GM12874 (cell line): ENCODE measurements around the gene RNF103.

Experiments
- TF ChIP-seq, protein P1 (sequence below): IDR thresholded peaks from 2 replicates; pipeline ENCODE4 v1.5.1; 2011; ENCODE audit warnings: low read depth, mild to moderate bottlenecking, control low read depth, low read length, moderate library complexity; ENCODE audit not compliant: insufficient read depth

RNF103 gene

DNA sequence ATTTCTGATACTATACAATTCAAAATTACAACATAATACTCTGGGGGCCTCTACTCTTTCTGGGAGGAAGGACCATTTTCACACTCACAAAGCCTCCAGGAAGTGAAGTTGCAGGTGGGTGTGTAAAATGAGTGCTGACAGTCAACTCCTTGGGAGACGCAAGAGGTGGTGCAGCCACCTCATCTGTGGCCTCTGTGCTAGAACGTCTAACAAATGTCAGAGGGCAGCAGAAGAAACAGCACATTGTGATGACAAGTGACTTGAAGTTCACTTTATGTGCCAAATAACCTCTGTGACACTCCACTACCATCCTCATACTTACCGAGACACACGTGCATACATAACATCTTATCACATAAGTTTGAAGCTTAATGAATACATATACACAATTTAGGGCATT lies 10.2 kb downstream of the RNF103 start:
- TF ChIP-seq, protein P1, sequence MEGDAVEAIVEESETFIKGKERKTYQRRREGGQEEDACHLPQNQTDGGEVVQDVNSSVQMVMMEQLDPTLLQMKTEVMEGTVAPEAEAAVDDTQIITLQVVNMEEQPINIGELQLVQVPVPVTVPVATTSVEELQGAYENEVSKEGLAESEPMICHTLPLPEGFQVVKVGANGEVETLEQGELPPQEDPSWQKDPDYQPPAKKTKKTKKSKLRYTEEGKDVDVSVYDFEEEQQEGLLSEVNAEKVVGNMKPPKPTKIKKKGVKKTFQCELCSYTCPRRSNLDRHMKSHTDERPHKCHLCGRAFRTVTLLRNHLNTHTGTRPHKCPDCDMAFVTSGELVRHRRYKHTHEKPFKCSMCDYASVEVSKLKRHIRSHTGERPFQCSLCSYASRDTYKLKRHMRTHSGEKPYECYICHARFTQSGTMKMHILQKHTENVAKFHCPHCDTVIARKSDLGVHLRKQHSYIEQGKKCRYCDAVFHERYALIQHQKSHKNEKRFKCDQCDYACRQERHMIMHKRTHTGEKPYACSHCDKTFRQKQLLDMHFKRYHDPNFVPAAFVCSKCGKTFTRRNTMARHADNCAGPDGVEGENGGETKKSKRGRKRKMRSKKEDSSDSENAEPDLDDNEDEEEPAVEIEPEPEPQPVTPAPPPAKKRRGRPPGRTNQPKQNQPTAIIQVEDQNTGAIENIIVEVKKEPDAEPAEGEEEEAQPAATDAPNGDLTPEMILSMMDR, result no peak

DNA sequence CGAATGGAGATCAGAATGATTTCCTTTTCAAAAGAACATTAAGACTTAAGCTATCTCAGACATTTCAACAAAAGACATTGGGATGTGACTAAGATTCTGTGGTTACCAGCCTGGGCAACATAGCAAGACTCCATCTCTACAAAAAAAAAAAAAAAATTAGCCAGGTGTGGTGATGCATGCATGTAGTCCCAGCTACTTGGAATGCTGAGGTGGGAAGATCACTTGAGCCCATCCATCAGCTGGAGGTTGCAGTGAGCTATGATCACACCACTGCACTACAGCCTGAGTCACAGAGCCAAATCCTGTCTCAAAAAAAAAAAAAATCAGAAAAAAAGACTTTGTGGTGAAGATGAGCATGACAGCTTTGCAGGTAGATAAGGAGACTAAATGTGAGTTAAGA lies 12.8 kb downstream of the RNF103 start:
- TF ChIP-seq, protein P1, result no peak

DNA sequence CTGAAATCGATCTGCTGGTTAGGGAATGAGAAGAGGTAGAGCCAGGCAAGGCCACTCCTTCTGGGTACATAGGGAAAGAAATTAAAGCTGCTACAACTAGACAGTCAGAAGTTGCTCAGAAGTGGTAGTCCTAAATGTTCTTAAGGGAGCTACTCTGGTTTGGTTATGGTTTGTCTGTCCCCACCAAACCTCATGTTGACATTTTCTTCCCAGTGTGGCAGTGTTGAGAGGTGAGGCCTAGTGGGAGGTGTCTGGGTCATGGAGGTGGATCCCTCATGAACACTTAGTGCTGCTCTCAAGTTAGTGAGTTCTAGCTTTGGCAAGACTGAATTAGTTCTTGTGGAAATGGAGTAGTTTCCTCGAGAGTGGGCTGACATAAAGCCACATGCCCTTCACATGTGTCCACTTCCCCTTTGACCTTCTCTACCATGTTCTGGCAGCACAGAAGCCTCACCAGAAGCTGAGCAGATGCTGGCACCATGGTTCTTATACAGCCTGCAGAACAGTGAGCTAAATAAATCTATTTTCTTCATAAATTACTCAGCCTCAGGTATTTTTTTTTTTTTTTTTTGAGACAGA lies 14.7 kb downstream of the RNF103 start:
- TF ChIP-seq, protein P1, result no peak

DNA sequence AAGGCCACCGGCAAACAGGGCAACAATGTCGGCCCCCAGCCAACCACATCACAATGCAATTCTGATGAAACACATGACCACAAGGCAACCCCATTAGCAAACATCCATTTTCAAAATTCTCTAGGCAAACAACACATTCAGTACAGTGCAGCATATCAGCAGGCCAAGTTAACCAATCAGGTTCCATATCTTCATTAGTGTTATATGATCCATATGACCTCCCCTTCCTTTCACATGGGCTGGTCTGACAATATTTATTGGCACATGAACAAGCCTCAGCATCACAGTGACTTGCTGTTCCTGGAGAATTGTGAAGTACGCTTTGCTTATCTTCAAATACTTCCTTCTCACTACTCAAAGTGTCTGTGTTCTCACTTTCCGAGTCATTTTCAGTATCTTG lies 19.8 kb downstream of the RNF103 start:
- TF ChIP-seq, protein P1, result no peak

DNA sequence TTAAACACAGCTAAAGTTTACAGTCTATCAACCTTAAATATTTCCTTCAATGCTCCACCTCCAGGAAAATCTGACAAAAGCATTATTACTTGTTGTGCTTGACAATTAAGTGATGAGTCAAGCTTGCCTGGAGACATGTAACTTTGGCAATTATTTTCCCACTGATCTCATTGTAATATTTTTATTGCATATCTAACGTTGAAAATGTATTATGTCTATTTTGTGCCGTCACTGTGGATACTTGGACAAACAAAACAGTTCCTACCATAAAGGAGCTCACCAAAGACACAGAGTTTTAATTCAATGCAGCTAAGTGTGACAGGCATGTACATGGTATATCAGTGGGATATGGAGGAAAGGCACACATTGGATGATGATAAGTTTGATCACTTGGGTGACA lies 24.7 kb downstream of the RNF103 start:
- TF ChIP-seq, protein P1, result no peak

DNA sequence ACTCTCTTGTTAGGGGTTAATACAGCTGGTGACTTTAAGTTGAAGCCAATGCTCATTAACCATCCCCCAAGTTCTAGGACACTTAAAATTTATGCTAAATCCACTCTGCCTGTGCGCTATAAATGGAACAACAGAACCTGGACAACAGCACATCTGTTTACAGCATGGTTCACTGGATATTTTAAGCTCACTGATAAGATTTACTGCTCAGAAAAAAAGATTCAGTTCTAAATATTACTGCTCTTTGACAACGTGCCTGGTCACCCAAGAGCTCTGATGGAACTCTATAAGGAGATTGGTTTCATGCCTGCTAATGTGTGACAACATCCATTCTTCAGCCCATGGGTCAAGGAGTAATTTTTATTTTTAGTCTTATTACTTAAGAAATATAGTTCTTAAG lies 27.5 kb downstream of the RNF103 start:
- TF ChIP-seq, protein P1, result no peak

DNA sequence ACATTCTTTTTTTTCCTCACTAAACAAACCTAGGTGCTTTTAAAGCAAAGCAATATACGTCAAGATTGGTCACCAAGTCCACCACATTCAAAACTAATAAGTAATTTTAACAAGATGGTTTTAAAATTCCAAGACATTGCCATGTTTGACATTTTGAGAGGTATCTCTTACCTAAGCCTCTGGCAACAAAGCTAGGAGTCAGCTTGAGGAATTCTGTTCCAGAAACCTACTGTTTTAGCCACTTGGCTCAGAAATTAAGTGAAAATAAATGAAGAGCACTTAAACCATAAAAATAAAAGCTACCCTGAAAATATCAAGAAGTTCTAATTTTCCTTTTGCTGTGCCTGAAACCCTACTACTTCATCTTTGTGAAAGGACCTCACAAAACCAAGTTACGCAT lies 30.4 kb downstream of the RNF103 start:
- TF ChIP-seq, protein P1, result no peak
